ENCODE data around the gene MKS1. TPM values are rescaled to one million over a fixed set of nuclear protein-coding genes. Genes with fewer than 3 reads are reported as not detected.

Gene MKS1
- total RNA-seq, 1 experiment from 2014 or later, result 24.8 TPM

DNA sequence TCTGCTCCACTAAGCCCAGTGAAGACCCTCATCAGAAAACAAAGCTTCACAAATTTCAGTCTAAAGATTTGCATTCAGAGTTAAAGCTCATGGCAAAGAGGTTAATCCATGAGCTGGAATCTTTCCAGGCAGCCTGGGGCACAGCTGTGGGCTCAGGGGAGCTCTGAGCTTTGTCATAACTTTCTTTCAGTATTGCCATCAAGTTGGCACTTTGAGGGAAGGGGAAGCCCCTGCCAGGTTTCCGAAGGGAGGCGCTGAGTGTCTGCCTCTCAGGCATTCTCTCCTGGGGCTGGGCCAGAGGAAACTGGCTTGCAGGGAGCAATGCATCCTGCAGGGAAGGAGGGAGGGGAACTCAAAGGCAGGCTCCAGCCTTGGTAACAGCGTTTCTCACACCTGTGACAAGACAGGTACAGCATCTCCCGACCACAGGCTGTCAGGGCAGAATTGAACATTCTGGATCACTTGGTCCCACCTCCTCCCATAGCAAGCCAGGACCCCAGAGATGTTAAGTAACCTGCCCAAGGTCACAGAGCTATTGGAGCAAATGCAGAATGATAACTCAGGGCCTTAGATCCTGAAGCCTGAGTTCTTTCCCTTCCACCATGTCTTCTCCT is 23.2 kb upstream of the MKS1 start:
- Histone ChIP-seq H4K20me1 (ENCODE audit: control insufficient read depth, insufficient read depth, insufficient read length) (no peaks in the 10 kb centered on the region), H2BK12ac (ENCODE audit: insufficient read length, low read depth, low read length) (no peak overlapping the region), H2BK20ac (ENCODE audit: low read depth, low read length, poor library complexity, severe bottlenecking) (no peak overlapping the region), H3K14ac (ENCODE audit: insufficient read depth, low read length) (no peak overlapping the region), H3K79me2 (ENCODE audit: insufficient read depth, low read length) (no peaks in the 10 kb centered on the region), H2BK15ac (ENCODE audit: low read depth, low read length) (no peak overlapping the region), H2AK5ac (ENCODE audit: insufficient read length, low read length) (no peak overlapping the region), H2AFZ (ENCODE audit: low read length) (no peak overlapping the region), H4K8ac (replicated peaks; ENCODE audit: insufficient read length, low read depth, low read length) (no peak overlapping the region), H3K23me2 (ENCODE audit: insufficient read length, low read depth, low read length, poor library complexity, severe bottlenecking) (no peaks in the 10 kb centered on the region), H2BK5ac (ENCODE audit: insufficient read length, low read length) (no peak overlapping the region), H3K18ac (ENCODE audit: insufficient read length, low read depth, low read length) (no peak overlapping the region), H3K9ac (ENCODE audit: extremely low read depth, insufficient read length, low read length) (no peak overlapping the region), H4K5ac (ENCODE audit: insufficient read length, low read depth, low read length) (no peak overlapping the region), H3K4ac (ENCODE audit: low read depth, low read length) (no peak overlapping the region), H3K27me3 (ENCODE audit: insufficient read depth, low read length) (no peaks in the 10 kb centered on the region), H3K4me1 (ENCODE audit: insufficient read depth, low read length) (no peaks in the 10 kb centered on the region), H3K9me3 (ENCODE audit: control insufficient read depth, low read depth, low read length) (no peaks in the 10 kb centered on the region), H2BK120ac (ENCODE audit: low read depth, low read length, poor library complexity, severe bottlenecking) (no peak overlapping the region), H3K56ac (ENCODE audit: insufficient read length, low read depth, low read length) (no peak overlapping the region), H3K4me2 (ENCODE audit: insufficient read depth, insufficient read length, low read length) (no peak overlapping the region), H3T11ph (ENCODE audit: low read length) (no peak overlapping the region), H3K79me1 (ENCODE audit: insufficient read depth, low read depth, low read length, poor library complexity, severe bottlenecking) (no peaks in the 10 kb centered on the region), H4K91ac (ENCODE audit: insufficient read length, low read depth, low read length) (no peak overlapping the region), H3K27ac (ENCODE audit: insufficient read length, low read depth, low read length) (no peak overlapping the region), H3K23ac (ENCODE audit: insufficient read length, low read depth, low read length) (no peak overlapping the region)
- H3K27ac Mint-ChIP-seq, result no peak overlapping the region
- peaks cover 3 to 16% of the 10 kb centered on the region in 2 experiments for H3K4me1 Mint-ChIP-seq
- H3K27me3 Mint-ChIP-seq (ENCODE audit: low read depth), result peaks cover 90% of the 10 kb centered on the region
- DNase-seq, result peak; percentile 70
- no peaks in the 10 kb centered on the region for H3K9me3 Mint-ChIP-seq
- no peaks in the 10 kb centered on the region; a peak in 1 of 7 replicates for H3K36me3 Mint-ChIP-seq (ENCODE audit: insufficient read depth in 1 of 3, low read depth in 3 of 3)
- WGBS (ENCODE audit: extremely low coverage, insufficient read length, low lambda C conversion rate), result no CpG with 5 or more reads among the region's 4 CpGs
- TF ChIP-seq, protein P1, sequence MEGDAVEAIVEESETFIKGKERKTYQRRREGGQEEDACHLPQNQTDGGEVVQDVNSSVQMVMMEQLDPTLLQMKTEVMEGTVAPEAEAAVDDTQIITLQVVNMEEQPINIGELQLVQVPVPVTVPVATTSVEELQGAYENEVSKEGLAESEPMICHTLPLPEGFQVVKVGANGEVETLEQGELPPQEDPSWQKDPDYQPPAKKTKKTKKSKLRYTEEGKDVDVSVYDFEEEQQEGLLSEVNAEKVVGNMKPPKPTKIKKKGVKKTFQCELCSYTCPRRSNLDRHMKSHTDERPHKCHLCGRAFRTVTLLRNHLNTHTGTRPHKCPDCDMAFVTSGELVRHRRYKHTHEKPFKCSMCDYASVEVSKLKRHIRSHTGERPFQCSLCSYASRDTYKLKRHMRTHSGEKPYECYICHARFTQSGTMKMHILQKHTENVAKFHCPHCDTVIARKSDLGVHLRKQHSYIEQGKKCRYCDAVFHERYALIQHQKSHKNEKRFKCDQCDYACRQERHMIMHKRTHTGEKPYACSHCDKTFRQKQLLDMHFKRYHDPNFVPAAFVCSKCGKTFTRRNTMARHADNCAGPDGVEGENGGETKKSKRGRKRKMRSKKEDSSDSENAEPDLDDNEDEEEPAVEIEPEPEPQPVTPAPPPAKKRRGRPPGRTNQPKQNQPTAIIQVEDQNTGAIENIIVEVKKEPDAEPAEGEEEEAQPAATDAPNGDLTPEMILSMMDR (conservative IDR thresholded peaks at IDR 0.05), result no peak
- no peak overlapping the region for H3K4me3 Mint-ChIP-seq
